ENCODE data around the gene SLC34A3. TPM values are rescaled to one million over a fixed set of nuclear protein-coding genes. Genes with fewer than 3 reads are reported as not detected.
A peak's percentile ranks its signal among the peaks of the same experiment; 100 is the strongest.

The SLC34A3 gene
- total RNA-seq, 2 experiments from 2014 or later = not detected

GRCh38 chr9:137266585-137267453, 36.1 kb downstream of the SLC34A3 start:
- ChIA-PET CTCF (ENCODE audit: unreplicated experiment) (interaction anchor here (0.6 kb wide), 1 partner anchor 173 kb away, joined by 3 read pairs; no protein-coding TSS in a partner anchor), POLR2A (interaction anchor here (0.6 to 1.1 kb wide), 2 partner anchors 13 to 116 kb away, joined by 3 to 5 read pairs; no protein-coding TSS in a partner anchor)
- Histone ChIP-seq H2AFZ (ENCODE audit: low read length) (no peak overlapping the region), H4K20me1 (ENCODE audit: insufficient read depth, low read length) (no peaks in the 10 kb centered on the region), H3K4me1 (ENCODE audit: insufficient read depth, low read length, poor library complexity, severe bottlenecking) (peaks cover 48% of the 10 kb centered on the region), H3K79me2 (ENCODE audit: insufficient read depth, low read depth, low read length) (peaks cover 18% of the 10 kb centered on the region; the same call in 1 of the 2 replicates), H3K27ac (ENCODE audit: low read depth, low read length, poor library complexity, severe bottlenecking) (peak overlapping the region; percentile 90), H3K4me3 (ENCODE audit: low read depth, low read length, poor library complexity, severe bottlenecking) (peak overlapping the region; percentile 65), H3K36me3 (ENCODE audit: insufficient read depth, low read length) (peaks cover 66% of the 10 kb centered on the region), H3K4me2 (ENCODE audit: low read length) (peak overlapping the region; percentile 90), H3K9me3 (ENCODE audit: low read length) (no peaks in the 10 kb centered on the region), H3K9me2 (ENCODE audit: insufficient read depth, low read length) (no peaks in the 10 kb centered on the region)
- BruUV-seq (replicated peaks) = no TSS peak
- DNase-seq (ENCODE audit: low spot score) = no peak
- TF ChIP-seq EZH2phosphoT487 (IDR thresholded peaks at IDR 0.05; ENCODE audit: borderline replicate concordance, low read depth, low read length) = no peak
- no peak for TF ChIP-seq CTCF (conservative IDR thresholded peaks at IDR 0.05; ENCODE audit: low read length)
- intact Hi-C loops (cut with micrococcal nuclease; ENCODE audit: unreplicated experiment) = no loop called here

GRCh38 chr9:137267933-137268355, 37.2 kb downstream of the SLC34A3 start:
- POLR2A ChIA-PET = no interaction called here
- peaks cover 75% of the 10 kb centered on the region for H3K36me3 ChIP-seq (ENCODE audit: insufficient read depth, low read length)
- peak overlapping the region; percentile 65 for H3K4me3 ChIP-seq (ENCODE audit: low read depth, low read length, poor library complexity, severe bottlenecking)

More at GRCh38 chr9:137267933-137268355, 37.2 kb downstream of the SLC34A3 start:
- peak overlapping the region; percentile 90 for H3K27ac ChIP-seq (ENCODE audit: low read depth, low read length, poor library complexity, severe bottlenecking)
- no peaks in the 10 kb centered on the region for H3K9me3 ChIP-seq (ENCODE audit: low read length)
- H3K4me2 ChIP-seq (ENCODE audit: low read length) = peak overlapping the region; percentile 90
- peaks cover 18% of the 10 kb centered on the region; the same call in 1 of the 2 replicates for H3K79me2 ChIP-seq (ENCODE audit: insufficient read depth, low read depth, low read length)
- H3K9me2 ChIP-seq (ENCODE audit: insufficient read depth, low read length) = no peaks in the 10 kb centered on the region
- CTCF ChIA-PET (ENCODE audit: unreplicated experiment) = no interaction called here
- no peak overlapping the region for H2AFZ ChIP-seq (ENCODE audit: low read length)
- intact Hi-C loops (cut with micrococcal nuclease; ENCODE audit: unreplicated experiment) = loop anchor here (1.0 to 2.0 kb wide), 3 partner anchors 9 to 68 kb away; partner anchors contain the start of genes TOR4A and TPRN
- H3K4me1 ChIP-seq (ENCODE audit: insufficient read depth, low read length, poor library complexity, severe bottlenecking) = peaks cover 48% of the 10 kb centered on the region
- TF ChIP-seq EZH2phosphoT487 (IDR thresholded peaks at IDR 0.05; ENCODE audit: borderline replicate concordance, low read depth, low read length) = no peak
- no peak for TF ChIP-seq CTCF (conservative IDR thresholded peaks at IDR 0.05; ENCODE audit: low read length)
- DNase-seq (ENCODE audit: low spot score) = peak; percentile 98
- no TSS peak for BruUV-seq (replicated peaks)
- no peaks in the 10 kb centered on the region for H4K20me1 ChIP-seq (ENCODE audit: insufficient read depth, low read length)
